Measurements from ENCODE around the gene PDE11A. TPM values are rescaled to one million over a fixed set of nuclear protein-coding genes. Genes with fewer than 3 reads are reported as not detected.

PDE11A gene
- total RNA-seq, 1 experiment from 2014 or later: 0.13 TPM

DNA sequence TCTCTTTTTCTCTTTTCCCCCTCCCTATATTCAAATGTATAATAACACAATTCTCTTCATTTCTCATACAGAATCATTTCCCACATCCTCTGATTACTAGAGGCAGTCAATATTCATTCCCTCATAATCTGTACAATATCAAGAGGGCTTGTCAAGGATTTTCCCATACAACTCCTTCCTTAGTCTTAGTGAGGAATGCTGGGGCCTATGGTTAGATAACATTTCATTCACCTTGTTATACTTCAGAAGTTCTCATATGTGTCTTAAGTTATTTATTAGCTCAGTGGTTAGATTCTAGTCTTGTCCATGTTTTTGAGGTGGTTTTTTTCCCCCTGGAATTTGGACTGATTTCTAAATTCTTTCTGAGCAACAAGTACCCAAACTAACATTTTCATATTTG, 289.5 kb downstream of the PDE11A start:
- H3K56ac ChIP-seq (ENCODE audit: insufficient read length, low read depth, low read length): no peak overlapping the region
- H3K14ac ChIP-seq (ENCODE audit: insufficient read depth, low read length): no peak overlapping the region
- no peak overlapping the region for H3K27ac ChIP-seq (ENCODE audit: insufficient read length, low read depth, low read length)
- no peak overlapping the region for H2AFZ ChIP-seq (ENCODE audit: low read length)
- H2BK5ac ChIP-seq (ENCODE audit: insufficient read length, low read length): no peak overlapping the region
- H2BK12ac ChIP-seq (ENCODE audit: insufficient read length, low read depth, low read length): no peak overlapping the region
- H4K5ac ChIP-seq (ENCODE audit: insufficient read length, low read depth, low read length): no peak overlapping the region
- H3K79me2 ChIP-seq (ENCODE audit: insufficient read depth, low read length): no peaks in the 10 kb centered on the region
- no peak overlapping the region for H3K18ac ChIP-seq (ENCODE audit: insufficient read length, low read depth, low read length)
- no peak overlapping the region for H4K91ac ChIP-seq (ENCODE audit: insufficient read length, low read depth, low read length)
- H3K4me2 ChIP-seq (ENCODE audit: insufficient read depth, insufficient read length, low read length): no peak overlapping the region
- H2BK20ac ChIP-seq (ENCODE audit: low read depth, low read length, poor library complexity, severe bottlenecking): no peak overlapping the region
- no peaks in the 10 kb centered on the region; the same call in 1 of the 2 replicates for H3K4me1 ChIP-seq (ENCODE audit: insufficient read depth, low read length)
- no peak overlapping the region for H3K9ac ChIP-seq (ENCODE audit: extremely low read depth, insufficient read length, low read length)
- DNase-seq: no peak
- TF ChIP-seq, protein P1, sequence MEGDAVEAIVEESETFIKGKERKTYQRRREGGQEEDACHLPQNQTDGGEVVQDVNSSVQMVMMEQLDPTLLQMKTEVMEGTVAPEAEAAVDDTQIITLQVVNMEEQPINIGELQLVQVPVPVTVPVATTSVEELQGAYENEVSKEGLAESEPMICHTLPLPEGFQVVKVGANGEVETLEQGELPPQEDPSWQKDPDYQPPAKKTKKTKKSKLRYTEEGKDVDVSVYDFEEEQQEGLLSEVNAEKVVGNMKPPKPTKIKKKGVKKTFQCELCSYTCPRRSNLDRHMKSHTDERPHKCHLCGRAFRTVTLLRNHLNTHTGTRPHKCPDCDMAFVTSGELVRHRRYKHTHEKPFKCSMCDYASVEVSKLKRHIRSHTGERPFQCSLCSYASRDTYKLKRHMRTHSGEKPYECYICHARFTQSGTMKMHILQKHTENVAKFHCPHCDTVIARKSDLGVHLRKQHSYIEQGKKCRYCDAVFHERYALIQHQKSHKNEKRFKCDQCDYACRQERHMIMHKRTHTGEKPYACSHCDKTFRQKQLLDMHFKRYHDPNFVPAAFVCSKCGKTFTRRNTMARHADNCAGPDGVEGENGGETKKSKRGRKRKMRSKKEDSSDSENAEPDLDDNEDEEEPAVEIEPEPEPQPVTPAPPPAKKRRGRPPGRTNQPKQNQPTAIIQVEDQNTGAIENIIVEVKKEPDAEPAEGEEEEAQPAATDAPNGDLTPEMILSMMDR (conservative IDR thresholded peaks at IDR 0.05): no peak
- no peak overlapping the region for H2BK120ac ChIP-seq (ENCODE audit: low read depth, low read length, poor library complexity, severe bottlenecking)
- Mint-ChIP-seq H3K27me3 (ENCODE audit: low read depth) (peaks cover 3% of the 10 kb centered on the region), H3K27ac (no peak overlapping the region), H3K9me3 (peaks cover 11 to 13% of the 10 kb centered on the region in 2 experiments), H3K4me3 (no peak overlapping the region), H3K4me1 (peaks cover 0 to 3% of the 10 kb centered on the region in 2 experiments; a peak in 2 of 4 replicates), H3K36me3 (ENCODE audit: insufficient read depth in 1 of 3, low read depth in 3 of 3) (peaks cover 6 to 7% (median 6%) of the 10 kb centered on the region in 3 experiments)
- peaks cover 4% of the 10 kb centered on the region for H3K9me3 ChIP-seq (ENCODE audit: control insufficient read depth, low read depth, low read length)
- no peak overlapping the region for H3K23ac ChIP-seq (ENCODE audit: insufficient read length, low read depth, low read length)
- no peaks in the 10 kb centered on the region for H3K79me1 ChIP-seq (ENCODE audit: insufficient read depth, low read depth, low read length, poor library complexity, severe bottlenecking)
- H3T11ph ChIP-seq (ENCODE audit: low read length): no peak overlapping the region
- H2BK15ac ChIP-seq (ENCODE audit: low read depth, low read length): no peak overlapping the region
- H3K4ac ChIP-seq (ENCODE audit: low read depth, low read length): no peak overlapping the region
- H2AK5ac ChIP-seq (ENCODE audit: insufficient read length, low read length): no peak overlapping the region
- H3K23me2 ChIP-seq (ENCODE audit: insufficient read length, low read depth, low read length, poor library complexity, severe bottlenecking): no peaks in the 10 kb centered on the region
- no peaks in the 10 kb centered on the region for H4K20me1 ChIP-seq (ENCODE audit: control insufficient read depth, insufficient read depth, insufficient read length)
- no peaks in the 10 kb centered on the region for H3K27me3 ChIP-seq (ENCODE audit: insufficient read depth, low read length)
- no peak overlapping the region for H4K8ac ChIP-seq (replicated peaks; ENCODE audit: insufficient read length, low read depth, low read length)
